Panc1 (cell line): ENCODE results near the gene MPV17.

Source experiments
- POLR2AphosphoS5 ChIP-seq: IDR thresholded peaks from 2 replicates; pipeline ENCODE4 v1.6.1; 2012; ENCODE audit warnings: mild to moderate bottlenecking, low read depth, low read length, moderate library complexity
- REST ChIP-seq, 2 experiments: IDR thresholded peaks; 2 replicates each; pipeline ENCODE4 v1.6.1; 2011 to 2012; ENCODE audit warnings: low read depth in 2 of 2, control low read depth in 1 of 2, low read length in 1 of 2, mild to moderate bottlenecking in 1 of 2, moderate library complexity in 1 of 2; ENCODE audit not compliant: insufficient read depth in 1 of 2
- SIN3A ChIP-seq: IDR thresholded peaks from 2 replicates; pipeline ENCODE4 v1.6.1; 2012; ENCODE audit warnings: low read depth, mild to moderate bottlenecking, low read length, moderate library complexity, borderline replicate concordance; ENCODE audit not compliant: insufficient read depth
- TCF7L2 ChIP-seq: IDR thresholded peaks from 2 replicates; pipeline ENCODE4 v1.6.1; 2011; ENCODE audit warnings: mild to moderate bottlenecking, low read depth, low read length, inconsistent platforms
- TF ChIP-seq, protein P1 (sequence below): fragments of 450-650 bp; IDR thresholded peaks from 2 replicates; pipeline ENCODE4 v1.5.1; 2017; ENCODE audit warnings: mild to moderate bottlenecking

DNA sequence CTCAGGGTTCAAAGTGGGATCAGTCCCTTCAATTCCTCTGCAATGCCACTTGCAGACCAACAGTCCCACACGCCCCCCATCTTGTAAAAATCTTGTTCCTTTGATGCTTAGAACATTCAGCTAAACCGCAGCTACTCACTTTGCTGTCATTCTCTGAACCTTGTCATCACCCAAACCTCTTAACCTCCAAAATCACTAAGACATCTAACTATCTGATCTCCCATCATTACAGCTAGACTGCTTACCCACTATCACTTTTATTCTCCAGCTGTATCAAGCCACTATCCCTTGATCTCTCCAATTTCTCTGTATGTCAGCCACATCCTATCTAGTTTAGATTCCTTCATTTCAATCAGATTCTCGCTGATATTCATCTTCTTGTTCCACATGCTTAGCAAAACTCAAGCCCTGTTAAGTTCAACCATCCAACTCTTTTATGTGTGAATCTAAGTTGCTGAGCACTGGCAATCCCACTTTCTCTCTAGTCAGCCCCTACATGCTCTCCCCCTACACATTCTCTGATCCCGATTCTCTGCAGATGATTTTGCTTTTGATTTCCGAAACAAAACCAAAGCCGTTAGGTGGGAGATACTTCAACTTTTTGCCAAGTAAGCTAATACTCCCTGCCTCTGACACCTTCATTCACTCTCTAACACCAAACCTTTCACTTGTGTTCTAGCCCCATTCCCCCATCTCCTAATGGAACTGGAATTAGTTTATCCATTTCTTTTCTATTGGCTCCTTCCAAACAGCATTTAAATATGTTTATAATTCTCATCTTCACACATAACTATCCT, 29.1 kb upstream of the MPV17 start:
- TF ChIP-seq SIN3A (no peak), REST (IDR thresholded peaks at IDR 0.05; ENCODE audit: insufficient read depth in 1 of 2, low read depth in 2 of 2, low read length in 1 of 2) (no peak), TCF7L2 (no peak), POLR2AphosphoS5 (no peak)
- TF ChIP-seq, protein P1, sequence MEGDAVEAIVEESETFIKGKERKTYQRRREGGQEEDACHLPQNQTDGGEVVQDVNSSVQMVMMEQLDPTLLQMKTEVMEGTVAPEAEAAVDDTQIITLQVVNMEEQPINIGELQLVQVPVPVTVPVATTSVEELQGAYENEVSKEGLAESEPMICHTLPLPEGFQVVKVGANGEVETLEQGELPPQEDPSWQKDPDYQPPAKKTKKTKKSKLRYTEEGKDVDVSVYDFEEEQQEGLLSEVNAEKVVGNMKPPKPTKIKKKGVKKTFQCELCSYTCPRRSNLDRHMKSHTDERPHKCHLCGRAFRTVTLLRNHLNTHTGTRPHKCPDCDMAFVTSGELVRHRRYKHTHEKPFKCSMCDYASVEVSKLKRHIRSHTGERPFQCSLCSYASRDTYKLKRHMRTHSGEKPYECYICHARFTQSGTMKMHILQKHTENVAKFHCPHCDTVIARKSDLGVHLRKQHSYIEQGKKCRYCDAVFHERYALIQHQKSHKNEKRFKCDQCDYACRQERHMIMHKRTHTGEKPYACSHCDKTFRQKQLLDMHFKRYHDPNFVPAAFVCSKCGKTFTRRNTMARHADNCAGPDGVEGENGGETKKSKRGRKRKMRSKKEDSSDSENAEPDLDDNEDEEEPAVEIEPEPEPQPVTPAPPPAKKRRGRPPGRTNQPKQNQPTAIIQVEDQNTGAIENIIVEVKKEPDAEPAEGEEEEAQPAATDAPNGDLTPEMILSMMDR, result no peak
